GM21515 (cell line): ENCODE measurements around the gene ACIN1.
"Not testable (repeated sequence)": the region's sequence is repeated elsewhere in the genome, so short reads cannot be mapped to it uniquely, and the experiment has no call there.

Experiments used
- ATAC-seq: cut with Tn5 transposase; IDR thresholded peaks from one replicate; pipeline ENCODE4 v1.9.1; 2021; ENCODE audit not compliant: unreplicated experiment

Gene ACIN1

GRCh38 chr14:23020143-23021128, 74.5 kb downstream of the ACIN1 start:
- no peak for ATAC-seq

GRCh38 chr14:23018107-23018506, 76.8 kb downstream of the ACIN1 start:
- ATAC-seq, result no peak

- ATAC-seq, result no peak
These were observed 77.8 kb downstream of the ACIN1 start for GRCh38 chr14:23017091-23017490.

GRCh38 chr14:23015618-23016017, 79.3 kb downstream of the ACIN1 start:
- no peak for ATAC-seq

GRCh38 chr14:23013749-23014054, 81.2 kb downstream of the ACIN1 start:
- ATAC-seq, result not testable (repeated sequence)

GRCh38 chr14:23013054-23013748, 81.7 kb downstream of the ACIN1 start:
- ATAC-seq, result no peak

GRCh38 chr14:23009939-23010726, 84.8 kb downstream of the ACIN1 start, which contains the start of gene C14orf93:
Gene C14orf93, minus strand, starts transcription at chr14:23010143. Its CDS starts 11,120 bp downstream, at chr14:22999023.
- peak; percentile 39 for ATAC-seq

- no peak for ATAC-seq
These were observed 85.4 kb downstream of the ACIN1 start for GRCh38 chr14:23009483-23009938.

- ATAC-seq, result no peak
These were observed 86.1 kb downstream of the ACIN1 start for GRCh38 chr14:23008831-23009230.
